HT1080 (cell line): ENCODE results near the gene OR8B8. TPM values are rescaled to one million over a fixed set of nuclear protein-coding genes. Genes with fewer than 3 reads are reported as not detected.
A peak's percentile ranks its signal among the peaks of the same experiment; 100 is the strongest.
"Not testable (repeated sequence)": the region's sequence is repeated elsewhere in the genome, so short reads cannot be mapped to it uniquely, and the experiment has no call there.

Source experiments
- DNase-seq: peaks from one replicate; pipeline ENCODE4 v3.0.0-alpha.2; 2015; ENCODE audit warnings: low read depth
- polyA plus RNA-seq, 2 experiments: library from polyadenylated mRNA; depleted of rRNA; stranded (reverse); fragments of >200 nt; gene quantifications; 2 replicates each; pipeline ENCODE4 v1.2.3, GENCODE V29; 2015
- total RNA-seq: library from RNA; depleted of rRNA; stranded (reverse); fragments of >200 nt; shearing (Covaris generic); gene quantifications from 2 replicates; pipeline ENCODE4 v1.2.3, GENCODE V29; 2014; rRNA removed

OR8B8 gene, protein sequence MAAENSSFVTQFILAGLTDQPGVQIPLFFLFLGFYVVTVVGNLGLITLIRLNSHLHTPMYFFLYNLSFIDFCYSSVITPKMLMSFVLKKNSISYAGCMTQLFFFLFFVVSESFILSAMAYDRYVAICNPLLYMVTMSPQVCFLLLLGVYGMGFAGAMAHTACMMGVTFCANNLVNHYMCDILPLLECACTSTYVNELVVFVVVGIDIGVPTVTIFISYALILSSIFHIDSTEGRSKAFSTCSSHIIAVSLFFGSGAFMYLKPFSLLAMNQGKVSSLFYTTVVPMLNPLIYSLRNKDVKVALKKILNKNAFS
- total RNA-seq = not detected in 2 replicates
- not detected in 2 replicates for polyA plus RNA-seq (2015; cell fraction: cytosol; rRNA removed)
- polyA plus RNA-seq (2015; cell fraction: nucleus; rRNA removed) = not detected in 2 replicates

DNA sequence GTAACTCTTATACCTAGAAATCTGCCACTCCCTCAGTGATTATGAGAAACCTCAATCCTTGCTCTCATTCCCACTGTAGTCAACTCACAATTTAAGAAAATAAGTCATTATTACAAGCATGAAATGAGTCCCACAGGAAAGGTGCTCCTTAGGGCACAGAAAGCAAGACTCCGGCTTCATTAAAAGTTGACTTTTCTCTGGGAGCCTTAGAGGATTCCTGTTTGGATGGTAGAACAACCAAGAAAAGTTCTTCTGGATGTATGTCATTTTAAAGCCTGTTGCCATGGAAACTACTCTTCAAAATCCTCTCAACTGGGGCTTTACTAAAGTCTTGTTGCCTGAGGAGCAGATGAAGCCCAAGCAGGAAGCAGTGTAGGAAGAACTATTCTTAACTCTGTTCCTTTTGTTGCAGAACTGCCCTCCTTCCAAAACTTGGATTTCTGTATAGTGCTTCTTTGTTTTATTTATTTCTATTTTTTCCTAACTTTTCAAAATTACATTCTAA lies at the start of gene OR8B8:
Gene OR8B8 (minus strand): TSS at position 51 of the 505 bp plus-strand sequence. CDS start 4,611 bp downstream, outside the sequence.
- no peak for DNase-seq

DNA sequence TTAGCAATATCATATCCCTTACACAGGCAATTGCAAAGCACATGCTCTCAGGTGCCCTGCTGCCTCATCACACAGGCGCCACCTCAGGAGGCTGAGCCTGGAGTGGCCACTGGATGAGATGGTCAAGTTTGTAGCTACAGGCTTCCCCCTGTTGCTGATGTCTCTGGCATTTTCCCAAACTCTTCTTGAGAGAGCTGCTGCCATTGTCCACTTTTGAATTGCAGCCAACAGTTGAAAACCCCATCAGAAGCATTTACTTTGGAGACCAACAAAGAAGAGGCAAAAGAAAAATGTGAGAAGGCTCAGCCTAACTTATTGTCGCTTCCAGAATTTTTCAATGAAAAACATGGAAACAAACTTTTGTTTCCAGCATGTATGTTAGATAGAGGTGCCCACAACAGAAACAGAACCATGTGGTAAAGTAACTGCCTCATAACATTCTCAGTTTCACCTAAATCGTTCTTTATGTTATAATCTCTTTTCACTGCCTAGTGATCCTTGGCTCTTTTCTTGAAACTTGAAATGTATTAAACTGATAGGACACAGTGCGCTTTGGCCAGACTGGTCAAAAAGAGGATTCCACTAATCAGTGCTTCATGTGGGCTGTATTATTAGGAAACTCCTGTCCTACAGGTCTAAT lies 47.6 kb upstream of the OR8B8 start:
- DNase-seq = no peak

DNA sequence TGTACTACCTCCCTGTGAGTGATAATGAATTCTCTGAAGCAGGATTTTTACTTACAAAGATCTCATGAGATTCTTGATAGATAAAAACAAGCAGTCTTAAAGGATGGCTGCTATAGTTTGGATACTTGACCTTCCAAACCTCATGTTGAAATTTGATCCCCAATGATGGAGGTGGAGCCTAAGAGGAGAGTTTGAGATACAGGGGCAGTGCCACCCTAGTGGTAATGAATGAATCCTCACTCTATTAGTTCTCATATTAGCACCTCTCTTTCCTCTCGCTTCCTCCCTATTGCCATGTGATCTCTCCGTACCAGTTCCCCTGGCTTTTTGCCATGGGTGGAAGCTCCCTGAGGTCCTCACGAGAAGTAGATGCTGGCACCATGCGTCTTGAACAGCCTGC lies 37.9 kb upstream of the OR8B8 start:
- no peak for DNase-seq

DNA sequence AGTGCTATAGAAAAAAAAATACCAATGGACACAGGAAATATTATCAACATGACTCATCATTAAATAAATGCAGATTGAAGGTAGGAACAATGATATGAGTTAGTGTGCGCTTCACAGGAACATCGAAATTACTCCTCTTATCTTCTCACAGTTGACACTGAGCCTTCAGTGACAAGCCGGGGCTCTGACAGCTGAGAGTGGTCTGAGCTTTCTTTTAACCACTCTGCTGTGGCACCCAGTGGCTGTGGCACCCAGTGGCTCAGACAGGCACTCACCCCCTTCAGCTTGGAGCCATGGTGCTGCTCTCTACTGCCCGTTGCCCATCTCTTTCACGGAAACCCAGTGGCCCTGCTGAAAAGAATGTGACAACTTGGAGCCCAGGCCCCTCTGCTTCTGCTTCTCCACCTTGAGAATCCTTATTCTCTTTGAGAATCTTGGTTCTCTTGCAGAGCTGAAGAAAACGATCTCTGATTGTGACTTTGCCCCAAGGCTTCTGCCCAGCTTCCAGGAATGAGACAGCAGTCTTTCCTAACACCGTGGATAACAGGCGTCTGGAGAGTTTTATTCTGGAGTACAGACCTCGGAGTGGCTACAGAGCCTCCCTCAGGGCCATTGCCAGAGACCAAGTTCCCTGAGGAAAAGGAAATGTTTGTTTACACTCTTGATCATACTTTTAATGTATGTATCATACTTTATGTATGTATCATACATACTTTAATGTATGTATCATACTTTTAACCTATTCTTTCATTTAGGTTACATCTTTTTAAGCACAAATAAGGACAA lies 37.1 kb upstream of the OR8B8 start:
- DNase-seq = peak; percentile 19

DNA sequence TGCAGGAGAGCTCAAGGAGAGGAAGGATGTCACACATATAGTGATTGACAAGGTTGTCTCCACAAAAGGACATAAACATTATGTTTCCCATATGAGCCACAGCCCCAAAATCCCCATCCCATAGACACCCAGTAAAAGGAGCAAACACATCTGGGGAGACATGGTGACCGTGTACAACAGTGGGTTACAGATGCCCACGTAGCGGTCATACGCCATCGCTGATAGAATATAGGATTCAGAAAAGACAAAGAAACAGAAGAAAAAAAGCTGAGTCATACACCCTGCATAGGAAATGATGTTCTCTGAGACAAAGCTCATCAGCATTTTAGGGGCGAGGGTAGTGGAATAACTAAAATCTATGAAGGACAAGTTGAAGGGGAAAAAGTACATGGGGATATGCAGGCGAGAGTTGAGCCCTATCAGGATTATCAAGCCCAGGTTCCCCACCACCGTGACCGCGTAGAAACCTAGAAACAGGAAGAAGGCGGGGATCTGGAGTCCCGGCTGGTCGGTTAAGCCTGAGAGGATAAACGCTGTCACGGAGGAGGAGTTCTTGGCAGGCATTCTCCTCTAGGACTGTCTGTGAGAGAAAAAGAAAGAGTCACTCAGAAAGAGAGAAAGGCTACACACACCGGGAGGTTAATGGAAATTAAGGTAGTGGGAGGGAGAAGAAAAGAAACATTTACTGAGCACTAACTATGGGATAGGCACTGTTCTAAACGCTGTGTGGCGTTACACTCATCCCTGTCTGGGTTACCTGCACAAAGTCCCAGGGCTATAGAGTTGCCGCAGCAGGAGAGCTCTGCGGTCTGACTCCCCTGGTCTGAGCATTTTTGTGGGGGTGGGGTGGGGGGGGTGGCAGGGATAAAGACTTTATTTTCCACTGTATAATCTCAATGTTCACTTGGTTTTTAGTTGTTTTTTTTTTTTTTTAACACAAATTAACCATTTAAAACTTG lies 36.1 kb upstream of the OR8B8 start:
- peak; percentile 60 for DNase-seq

DNA sequence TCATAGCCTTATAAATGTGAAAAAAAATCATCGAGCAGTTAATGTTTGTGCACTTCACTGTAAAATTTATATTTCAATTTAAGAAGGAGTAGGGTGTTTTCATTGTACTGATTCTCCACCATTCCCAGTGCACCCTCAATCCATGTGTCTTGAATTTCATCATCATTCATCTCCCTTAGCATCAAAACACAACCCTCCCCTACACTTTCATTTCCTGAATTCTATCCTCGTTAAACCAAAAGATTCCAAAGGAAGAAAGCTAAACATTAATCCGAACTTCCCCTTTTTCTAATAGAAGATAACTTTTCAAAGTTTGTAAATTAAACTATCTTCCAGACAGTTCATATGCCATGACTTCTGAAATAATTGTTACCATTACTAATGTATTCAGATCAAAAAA lies 34.1 kb upstream of the OR8B8 start:
- DNase-seq = no peak

DNA sequence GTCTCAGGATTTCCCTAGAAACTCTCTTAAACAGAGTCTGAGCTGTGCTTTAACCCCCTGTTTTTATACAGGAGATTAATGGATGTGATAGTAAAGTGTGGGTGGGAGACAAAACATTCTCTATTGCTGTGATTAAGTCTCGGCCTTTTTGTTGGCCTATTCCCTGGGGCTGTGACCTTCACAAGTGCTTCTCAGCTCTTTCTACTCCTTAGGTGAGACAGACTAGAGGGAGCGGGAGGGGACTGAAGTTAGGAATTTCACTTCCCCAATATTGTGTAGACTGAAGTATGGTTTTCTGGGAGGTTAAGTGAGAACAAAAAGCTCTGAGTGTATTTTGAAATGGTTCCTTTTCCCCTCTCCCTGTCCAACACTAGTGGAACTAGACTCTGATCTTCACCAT lies 29.8 kb upstream of the OR8B8 start:
- DNase-seq = no peak

DNA sequence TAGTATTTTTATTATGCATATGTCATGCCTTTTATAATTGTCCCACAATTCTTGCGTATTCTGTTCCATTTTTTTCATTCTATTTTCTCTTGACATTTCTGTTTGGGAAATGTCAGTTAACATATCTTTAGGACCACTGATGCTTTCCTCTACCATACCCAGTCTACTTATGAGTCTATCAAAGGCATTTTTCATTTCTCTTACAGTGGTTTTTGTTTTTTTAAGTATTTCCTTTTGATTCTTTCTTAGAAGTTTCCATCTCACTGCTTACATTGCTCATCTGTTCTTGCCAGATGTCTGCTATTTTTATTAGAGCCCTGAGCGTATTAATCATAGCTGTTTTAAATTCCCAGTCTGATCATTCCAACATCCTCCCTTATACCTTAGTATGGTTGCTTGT lies 29.3 kb upstream of the OR8B8 start:
- DNase-seq = no peak

DNA sequence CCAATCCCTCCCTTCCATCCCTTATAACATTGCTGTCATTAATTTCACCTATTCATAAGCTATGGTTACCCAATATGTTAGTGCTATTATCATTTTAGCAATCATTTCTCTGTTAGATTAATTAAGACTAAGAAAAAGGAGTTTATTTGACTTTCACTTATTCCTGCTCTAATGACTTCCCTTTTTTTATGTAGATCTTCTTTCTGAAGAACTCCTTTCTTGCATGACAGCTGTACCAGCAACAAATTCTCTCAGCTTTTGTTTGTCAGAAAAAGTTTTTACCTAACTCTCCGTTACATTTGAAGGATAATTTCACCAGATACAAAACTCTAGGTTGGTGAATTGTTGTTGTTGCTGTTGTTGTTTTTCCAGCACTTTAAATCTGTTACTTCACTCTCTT lies 28.6 kb upstream of the OR8B8 start:
- DNase-seq = no peak

DNA sequence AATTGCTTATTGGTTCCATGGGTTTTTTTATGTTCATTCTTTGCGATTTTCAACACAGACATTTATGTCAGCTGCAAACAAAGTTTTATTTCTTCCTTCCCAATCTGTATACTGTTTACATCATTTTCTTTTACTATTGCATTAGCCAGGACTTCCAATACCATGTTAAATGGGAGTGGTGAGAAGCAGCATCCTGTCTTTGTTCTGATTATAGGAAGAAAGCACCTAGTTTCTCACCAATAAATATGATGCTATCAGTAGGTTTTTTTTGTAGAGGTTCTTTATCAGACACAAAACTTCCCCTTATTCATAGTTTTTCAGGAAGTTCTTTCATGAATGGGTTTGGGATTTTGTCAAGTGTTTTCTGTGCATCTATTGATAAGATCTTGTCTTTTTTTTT lies 28.0 kb upstream of the OR8B8 start:
- no peak for DNase-seq

DNA sequence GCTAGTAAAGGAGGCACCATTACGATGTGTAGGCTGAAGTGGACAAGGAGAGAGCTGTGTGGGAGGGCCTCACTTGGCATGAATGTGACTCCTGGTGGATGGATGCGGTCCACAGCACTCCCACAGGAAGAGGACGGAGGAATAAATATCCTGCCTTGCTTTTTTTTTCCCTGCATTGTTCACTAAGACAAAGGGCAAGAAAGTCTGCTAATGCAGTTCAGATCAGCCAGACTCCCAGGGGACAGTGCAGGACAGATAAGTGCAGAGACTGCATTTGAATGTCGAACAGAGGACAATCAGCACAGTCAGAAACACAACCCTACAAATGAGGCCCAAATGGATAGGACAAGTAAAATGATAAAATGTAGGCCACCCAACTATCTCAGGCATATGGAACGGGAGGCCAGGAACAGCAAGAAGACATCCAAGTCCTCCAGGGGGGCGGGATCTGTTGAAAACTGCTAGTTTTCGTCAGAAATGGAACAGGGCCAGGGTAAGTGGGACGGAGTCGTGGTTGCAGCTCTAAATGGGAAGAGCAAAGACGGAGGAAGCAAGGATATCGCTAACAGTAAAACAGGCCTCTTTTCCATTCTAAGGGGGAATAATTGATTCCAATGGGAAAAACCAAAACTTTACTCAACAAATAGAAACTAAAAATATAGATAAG lies 25.2 kb upstream of the OR8B8 start:
- DNase-seq = no peak

DNA sequence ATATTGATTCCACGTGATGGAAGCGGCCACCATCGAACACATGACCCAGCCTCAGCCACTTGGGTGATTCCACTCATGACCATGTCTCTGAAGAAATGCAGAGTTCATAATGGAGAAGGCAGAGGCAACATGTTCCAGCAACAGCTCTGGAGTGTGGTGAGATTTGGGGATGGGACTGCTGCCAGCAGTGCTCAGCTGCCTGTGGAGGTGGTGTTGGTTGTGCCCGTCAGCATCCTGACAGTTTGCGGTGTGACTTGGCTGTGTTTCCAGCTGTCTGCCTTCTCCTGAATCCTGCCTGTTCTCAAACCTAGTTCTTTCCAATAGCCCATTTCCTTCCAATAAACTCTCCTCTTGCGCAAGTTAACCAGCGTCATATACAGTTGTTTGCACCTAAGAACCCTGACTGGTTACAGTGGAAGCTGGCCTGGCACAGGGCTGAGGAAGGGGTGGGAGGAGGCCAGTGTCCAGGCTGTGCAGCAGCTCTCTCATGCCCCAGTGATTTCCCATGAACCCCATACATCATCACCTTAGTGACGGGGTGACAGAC lies 22.0 kb upstream of the OR8B8 start:
- DNase-seq = no peak

DNA sequence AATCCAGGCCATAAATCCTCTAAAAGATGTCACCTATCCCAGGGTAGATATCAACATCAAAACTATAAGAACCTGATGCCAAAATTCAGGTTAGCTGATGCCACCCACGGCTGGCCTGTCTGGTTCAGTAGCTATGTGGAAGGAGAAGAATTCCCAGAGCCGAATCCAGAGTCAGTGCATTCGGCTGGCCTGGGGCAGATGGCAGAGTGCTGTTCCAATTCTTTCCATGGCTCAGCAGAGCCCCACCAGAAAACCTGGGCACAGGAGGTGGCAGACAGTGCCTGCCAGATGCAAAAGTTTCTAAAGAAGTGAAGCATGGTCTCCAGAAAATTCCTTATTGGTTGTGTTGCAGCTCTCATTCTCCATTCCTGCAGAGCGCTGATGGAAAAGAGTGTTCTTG lies 19.9 kb upstream of the OR8B8 start:
- DNase-seq = no peak

DNA sequence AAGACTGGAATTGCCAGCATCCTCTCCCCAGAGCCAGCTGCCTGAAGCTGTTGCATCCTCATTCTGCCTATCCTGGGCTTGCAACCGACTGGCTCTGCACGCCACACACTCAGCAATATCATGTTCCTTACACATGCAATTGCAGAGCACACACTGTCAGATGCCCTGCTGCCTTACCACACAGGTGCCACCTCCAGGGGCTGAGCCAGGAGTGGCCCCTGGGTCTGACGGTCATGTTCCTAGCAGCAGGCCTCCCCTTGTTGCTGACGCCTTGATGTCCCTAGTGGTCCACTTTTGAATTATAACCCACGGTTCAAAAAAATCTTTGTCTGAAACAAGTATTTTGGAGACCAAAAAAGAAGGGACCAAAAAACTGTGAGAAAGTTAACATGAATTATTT lies 18.5 kb upstream of the OR8B8 start:
- DNase-seq = no peak

DNA sequence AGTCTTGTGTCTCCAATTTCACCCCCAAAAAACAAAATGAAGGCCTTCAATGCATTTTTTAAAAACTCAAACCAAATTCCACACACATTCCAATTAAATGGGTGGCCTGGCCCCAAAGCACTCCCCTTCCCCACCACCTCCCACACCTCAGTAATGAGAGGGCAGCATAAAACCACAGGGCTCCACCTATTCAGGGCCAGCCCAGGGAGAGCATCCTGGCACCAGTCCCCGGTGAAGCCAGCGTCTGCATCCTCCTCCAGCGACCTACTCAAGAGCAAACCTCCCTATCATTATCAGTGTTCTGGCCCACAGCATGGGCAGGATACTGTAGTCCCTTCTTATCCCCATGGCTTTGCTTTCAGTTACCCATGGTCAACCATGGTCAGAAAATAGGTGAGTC lies 17.8 kb upstream of the OR8B8 start:
- DNase-seq = no peak

DNA sequence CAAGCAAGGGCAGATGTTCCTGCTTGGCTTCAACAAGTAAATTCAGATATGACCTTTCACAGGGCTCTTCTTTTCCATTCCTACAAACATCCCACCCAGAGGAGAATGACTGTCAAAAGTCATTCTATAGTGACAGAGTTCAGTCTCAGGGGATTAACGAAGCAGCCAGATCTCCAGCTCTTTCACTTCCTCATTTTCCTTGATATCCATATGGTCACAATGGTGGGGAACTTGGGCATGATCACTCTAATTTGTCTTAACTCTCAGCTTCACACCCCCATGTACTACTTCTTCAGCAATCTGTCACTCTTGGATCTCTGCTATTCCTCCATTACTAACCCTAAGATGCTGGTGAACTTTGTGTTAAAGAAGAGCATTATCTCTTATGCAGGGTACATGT lies 15.0 kb upstream of the OR8B8 start:
- DNase-seq = no peak

DNA sequence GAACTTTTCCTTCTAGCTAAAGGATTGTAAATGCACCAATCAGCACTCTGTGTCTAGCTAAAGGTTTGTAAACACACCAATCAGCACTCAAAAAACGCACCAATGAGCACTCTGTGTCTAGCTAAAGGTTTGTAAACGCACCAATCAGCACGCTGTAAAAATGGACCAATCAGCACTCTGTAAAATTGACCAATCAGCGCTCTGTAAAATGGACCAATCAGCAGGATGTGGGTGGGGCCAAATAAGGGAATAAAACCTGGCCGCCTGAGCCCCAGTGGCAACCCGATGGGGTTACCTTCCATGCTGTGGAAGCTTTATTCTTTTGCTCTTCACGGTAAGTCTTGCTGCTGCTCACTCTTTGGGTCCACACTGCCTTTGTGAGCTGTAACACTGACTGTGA lies 13.9 kb upstream of the OR8B8 start:
- not testable (repeated sequence) for DNase-seq

DNA sequence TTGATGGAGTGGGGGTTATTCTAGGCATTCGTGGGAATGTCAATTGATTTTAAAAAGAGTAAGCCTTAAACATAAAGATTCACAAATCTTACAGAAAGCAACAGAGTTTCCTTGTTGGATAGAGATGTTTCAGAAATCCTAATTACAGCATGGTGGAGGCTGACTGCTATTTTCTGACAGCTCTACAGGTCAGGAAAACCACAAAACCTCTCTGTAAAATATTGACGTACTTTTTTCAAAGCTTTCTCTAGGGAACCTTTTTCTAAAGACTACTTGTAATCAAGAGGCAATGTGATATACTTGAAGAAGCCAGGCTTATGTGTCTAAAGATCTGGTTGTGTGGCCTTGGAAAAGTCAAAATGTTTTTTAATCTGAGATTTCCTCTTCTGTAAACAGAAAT lies 9.1 kb upstream of the OR8B8 start:
- DNase-seq = no peak

DNA sequence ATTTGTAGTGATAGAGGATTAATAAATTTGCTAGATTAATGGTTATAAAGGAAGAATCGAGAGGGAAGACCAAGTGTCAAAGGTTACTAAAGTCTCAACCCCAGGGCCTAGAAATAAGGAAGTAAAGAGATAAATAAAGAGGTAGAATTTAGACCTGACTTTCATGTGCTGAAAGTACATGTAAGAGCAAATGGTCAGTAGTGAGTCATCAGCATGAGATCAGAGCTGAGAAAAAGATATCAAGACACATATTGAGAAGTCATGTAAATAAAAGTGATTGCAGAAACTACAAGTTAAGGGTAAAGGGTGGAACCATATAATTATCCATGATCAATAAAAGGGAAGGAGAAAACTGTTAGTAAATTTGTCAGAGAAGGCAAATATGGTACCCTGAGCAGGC lies 1.4 kb upstream of the OR8B8 start:
- no peak for DNase-seq

DNA sequence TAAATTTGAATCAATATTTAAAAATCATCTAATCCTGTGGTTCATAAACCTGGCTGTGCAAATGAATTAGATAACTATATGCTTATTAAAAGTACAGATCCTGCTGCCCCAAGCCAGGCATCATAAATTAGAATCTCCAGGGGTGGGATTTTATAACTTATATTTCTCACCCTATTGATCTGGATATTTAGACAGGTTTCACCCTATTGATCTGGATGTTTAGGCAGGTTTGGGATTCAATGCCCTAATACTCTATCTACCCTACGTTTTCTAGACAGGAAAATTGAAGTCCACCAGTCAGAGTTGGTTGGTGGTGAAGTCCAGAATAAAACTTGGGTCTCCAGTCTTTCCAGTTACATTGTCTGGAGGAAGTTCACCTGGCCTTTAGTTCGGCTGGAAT lies 2.6 kb downstream of the OR8B8 start:
- no peak for DNase-seq
